Measurements from ENCODE around the gene RGL1.

The RGL1 gene

DNA sequence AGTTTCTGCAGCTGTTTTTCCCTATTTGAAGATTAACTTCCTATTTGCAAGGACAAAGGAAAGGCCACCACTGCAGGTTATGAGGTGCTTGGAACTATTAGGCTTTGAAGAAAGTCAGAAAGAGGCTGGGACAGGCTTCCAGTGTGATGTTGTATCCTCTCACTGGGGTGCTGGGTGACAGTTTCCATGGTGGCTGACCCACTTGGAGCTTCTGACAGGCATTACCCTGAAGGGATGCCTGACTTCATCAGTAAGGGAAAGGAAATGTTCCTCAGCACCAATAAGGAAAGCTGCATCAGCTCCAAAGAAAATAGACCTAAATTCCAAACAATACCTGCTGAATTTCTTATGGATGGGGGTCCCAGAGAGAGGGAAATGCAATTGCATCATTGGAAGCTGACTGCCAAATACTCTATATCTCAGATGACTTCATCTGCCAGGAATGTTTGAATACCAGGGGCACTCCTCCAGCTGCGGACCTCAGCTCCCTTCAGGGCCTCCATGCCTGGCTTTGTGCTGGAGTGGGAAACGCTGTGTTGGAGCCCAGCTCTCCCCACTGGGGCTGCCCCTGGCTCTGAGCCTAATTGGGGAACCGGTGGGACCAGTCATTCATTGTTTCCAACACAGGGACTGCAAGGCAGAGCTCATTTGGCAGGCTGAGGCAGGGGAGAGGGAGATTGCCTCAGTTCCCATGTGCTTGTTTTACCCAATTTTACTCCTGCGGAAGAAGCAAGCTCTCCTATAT, 76.6 kb downstream of the RGL1 start (continued):
- TF ChIP-seq, protein P1, sequence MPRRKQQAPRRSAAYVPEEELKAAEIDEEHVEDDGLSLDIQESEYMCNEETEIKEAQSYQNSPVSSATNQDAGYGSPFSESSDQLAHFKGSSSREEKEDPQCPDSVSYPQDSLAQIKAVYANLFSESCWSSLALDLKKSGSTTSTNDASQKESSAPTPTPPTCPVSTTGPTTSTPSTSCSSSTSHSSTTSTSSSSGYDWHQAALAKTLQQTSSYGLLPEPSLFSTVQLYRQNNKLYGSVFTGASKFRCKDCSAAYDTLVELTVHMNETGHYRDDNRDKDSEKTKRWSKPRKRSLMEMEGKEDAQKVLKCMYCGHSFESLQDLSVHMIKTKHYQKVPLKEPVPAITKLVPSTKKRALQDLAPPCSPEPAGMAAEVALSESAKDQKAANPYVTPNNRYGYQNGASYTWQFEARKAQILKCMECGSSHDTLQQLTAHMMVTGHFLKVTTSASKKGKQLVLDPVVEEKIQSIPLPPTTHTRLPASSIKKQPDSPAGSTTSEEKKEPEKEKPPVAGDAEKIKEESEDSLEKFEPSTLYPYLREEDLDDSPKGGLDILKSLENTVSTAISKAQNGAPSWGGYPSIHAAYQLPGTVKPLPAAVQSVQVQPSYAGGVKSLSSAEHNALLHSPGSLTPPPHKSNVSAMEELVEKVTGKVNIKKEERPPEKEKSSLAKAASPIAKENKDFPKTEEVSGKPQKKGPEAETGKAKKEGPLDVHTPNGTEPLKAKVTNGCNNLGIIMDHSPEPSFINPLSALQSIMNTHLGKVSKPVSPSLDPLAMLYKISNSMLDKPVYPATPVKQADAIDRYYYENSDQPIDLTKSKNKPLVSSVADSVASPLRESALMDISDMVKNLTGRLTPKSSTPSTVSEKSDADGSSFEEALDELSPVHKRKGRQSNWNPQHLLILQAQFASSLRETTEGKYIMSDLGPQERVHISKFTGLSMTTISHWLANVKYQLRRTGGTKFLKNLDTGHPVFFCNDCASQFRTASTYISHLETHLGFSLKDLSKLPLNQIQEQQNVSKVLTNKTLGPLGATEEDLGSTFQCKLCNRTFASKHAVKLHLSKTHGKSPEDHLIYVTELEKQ (tag by site-specific recombination; IDR thresholded peaks at IDR 0.05; ENCODE audit: borderline replicate concordance), result no peak
- no peak for TF ChIP-seq ZNF404 (tag by site-specific recombination; IDR thresholded peaks at IDR 0.05)
- no peak for TF ChIP-seq ZNF548 (tag by site-specific recombination; IDR thresholded peaks at IDR 0.05)
- TF ChIP-seq, protein P2, sequence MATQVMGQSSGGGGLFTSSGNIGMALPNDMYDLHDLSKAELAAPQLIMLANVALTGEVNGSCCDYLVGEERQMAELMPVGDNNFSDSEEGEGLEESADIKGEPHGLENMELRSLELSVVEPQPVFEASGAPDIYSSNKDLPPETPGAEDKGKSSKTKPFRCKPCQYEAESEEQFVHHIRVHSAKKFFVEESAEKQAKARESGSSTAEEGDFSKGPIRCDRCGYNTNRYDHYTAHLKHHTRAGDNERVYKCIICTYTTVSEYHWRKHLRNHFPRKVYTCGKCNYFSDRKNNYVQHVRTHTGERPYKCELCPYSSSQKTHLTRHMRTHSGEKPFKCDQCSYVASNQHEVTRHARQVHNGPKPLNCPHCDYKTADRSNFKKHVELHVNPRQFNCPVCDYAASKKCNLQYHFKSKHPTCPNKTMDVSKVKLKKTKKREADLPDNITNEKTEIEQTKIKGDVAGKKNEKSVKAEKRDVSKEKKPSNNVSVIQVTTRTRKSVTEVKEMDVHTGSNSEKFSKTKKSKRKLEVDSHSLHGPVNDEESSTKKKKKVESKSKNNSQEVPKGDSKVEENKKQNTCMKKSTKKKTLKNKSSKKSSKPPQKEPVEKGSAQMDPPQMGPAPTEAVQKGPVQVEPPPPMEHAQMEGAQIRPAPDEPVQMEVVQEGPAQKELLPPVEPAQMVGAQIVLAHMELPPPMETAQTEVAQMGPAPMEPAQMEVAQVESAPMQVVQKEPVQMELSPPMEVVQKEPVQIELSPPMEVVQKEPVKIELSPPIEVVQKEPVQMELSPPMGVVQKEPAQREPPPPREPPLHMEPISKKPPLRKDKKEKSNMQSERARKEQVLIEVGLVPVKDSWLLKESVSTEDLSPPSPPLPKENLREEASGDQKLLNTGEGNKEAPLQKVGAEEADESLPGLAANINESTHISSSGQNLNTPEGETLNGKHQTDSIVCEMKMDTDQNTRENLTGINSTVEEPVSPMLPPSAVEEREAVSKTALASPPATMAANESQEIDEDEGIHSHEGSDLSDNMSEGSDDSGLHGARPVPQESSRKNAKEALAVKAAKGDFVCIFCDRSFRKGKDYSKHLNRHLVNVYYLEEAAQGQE (tag by site-specific recombination; IDR thresholded peaks at IDR 0.05), result no peak
- TF ChIP-seq ZNF600 (tag by site-specific recombination; IDR thresholded peaks at IDR 0.05), result peak; percentile 99
- TF ChIP-seq, protein P3, sequence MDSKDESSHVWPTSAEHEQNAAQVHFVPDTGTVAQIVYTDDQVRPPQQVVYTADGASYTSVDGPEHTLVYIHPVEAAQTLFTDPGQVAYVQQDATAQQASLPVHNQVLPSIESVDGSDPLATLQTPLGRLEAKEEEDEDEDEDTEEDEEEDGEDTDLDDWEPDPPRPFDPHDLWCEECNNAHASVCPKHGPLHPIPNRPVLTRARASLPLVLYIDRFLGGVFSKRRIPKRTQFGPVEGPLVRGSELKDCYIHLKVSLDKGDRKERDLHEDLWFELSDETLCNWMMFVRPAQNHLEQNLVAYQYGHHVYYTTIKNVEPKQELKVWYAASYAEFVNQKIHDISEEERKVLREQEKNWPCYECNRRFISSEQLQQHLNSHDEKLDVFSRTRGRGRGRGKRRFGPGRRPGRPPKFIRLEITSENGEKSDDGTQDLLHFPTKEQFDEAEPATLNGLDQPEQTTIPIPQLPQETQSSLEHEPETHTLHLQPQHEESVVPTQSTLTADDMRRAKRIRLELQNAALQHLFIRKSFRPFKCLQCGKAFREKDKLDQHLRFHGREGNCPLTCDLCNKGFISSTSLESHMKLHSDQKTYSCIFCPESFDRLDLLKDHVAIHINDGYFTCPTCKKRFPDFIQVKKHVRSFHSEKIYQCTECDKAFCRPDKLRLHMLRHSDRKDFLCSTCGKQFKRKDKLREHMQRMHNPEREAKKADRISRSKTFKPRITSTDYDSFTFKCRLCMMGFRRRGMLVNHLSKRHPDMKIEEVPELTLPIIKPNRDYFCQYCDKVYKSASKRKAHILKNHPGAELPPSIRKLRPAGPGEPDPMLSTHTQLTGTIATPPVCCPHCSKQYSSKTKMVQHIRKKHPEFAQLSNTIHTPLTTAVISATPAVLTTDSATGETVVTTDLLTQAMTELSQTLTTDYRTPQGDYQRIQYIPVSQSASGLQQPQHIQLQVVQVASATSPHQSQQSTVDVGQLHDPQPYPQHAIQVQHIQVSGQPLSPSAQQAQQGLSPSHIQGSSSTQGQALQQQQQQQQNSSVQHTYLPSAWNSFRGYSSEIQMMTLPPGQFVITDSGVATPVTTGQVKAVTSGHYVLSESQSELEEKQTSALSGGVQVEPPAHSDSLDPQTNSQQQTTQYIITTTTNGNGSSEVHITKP (tag by site-specific recombination; IDR thresholded peaks at IDR 0.05), result peak; percentile 86
- peak; percentile 50; the same call in 1 of the 2 replicates for TF ChIP-seq ZNF561 (tag by site-specific recombination; IDR thresholded peaks at IDR 0.05; ENCODE audit: borderline replicate concordance)
- TF ChIP-seq ZNF335 (tag by site-specific recombination; conservative IDR thresholded peaks at IDR 0.05), result peak; percentile 53; the same call in 1 of the 2 replicates
- TF ChIP-seq ZNF571 (tag by site-specific recombination; IDR thresholded peaks at IDR 0.05), result no peak
- no peak for TF ChIP-seq ZNF37A (tag by site-specific recombination; IDR thresholded peaks at IDR 0.05)
- TF ChIP-seq OSR2 (tag by site-specific recombination; IDR thresholded peaks at IDR 0.05), result no peak; the same call in 1 of the 2 replicates
- TF ChIP-seq, protein P4, sequence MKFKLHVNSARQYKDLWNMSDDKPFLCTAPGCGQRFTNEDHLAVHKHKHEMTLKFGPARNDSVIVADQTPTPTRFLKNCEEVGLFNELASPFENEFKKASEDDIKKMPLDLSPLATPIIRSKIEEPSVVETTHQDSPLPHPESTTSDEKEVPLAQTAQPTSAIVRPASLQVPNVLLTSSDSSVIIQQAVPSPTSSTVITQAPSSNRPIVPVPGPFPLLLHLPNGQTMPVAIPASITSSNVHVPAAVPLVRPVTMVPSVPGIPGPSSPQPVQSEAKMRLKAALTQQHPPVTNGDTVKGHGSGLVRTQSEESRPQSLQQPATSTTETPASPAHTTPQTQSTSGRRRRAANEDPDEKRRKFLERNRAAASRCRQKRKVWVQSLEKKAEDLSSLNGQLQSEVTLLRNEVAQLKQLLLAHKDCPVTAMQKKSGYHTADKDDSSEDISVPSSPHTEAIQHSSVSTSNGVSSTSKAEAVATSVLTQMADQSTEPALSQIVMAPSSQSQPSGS (tag by site-specific recombination; IDR thresholded peaks at IDR 0.05; ENCODE audit: low read depth), result peak; percentile 36; the same call in 1 of the 2 replicates
- no peak for TF ChIP-seq REPIN1 (tag by site-specific recombination; IDR thresholded peaks at IDR 0.05; ENCODE audit: low read depth)
- TF ChIP-seq ZNF354C (tag by site-specific recombination; IDR thresholded peaks at IDR 0.05; ENCODE audit: borderline replicate concordance, low read depth), result no peak
- no peak for TF ChIP-seq ZNF623 (tag by site-specific recombination; IDR thresholded peaks at IDR 0.05)
- TF ChIP-seq, protein P5, sequence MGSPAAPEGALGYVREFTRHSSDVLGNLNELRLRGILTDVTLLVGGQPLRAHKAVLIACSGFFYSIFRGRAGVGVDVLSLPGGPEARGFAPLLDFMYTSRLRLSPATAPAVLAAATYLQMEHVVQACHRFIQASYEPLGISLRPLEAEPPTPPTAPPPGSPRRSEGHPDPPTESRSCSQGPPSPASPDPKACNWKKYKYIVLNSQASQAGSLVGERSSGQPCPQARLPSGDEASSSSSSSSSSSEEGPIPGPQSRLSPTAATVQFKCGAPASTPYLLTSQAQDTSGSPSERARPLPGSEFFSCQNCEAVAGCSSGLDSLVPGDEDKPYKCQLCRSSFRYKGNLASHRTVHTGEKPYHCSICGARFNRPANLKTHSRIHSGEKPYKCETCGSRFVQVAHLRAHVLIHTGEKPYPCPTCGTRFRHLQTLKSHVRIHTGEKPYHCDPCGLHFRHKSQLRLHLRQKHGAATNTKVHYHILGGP (tag by site-specific recombination; IDR thresholded peaks at IDR 0.05), result no peak
- peak; percentile 30; the same call in 1 of the 2 replicates for TF ChIP-seq GLIS2 (tag by site-specific recombination; IDR thresholded peaks at IDR 0.05)
- peak; percentile 78 for TF ChIP-seq ZNF24 (tag by site-specific recombination; IDR thresholded peaks at IDR 0.05)
- TF ChIP-seq, protein P6, sequence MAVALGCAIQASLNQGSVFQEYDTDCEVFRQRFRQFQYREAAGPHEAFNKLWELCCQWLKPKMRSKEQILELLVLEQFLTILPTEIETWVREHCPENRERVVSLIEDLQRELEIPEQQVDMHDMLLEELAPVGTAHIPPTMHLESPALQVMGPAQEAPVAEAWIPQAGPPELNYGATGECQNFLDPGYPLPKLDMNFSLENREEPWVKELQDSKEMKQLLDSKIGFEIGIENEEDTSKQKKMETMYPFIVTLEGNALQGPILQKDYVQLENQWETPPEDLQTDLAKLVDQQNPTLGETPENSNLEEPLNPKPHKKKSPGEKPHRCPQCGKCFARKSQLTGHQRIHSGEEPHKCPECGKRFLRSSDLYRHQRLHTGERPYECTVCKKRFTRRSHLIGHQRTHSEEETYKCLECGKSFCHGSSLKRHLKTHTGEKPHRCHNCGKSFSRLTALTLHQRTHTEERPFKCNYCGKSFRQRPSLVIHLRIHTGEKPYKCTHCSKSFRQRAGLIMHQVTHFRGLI (tag by site-specific recombination; IDR thresholded peaks at IDR 0.05), result no peak
- TF ChIP-seq ZNF792 (tag by site-specific recombination; IDR thresholded peaks at IDR 0.05), result no peak
- TF ChIP-seq ZFP41 (tag by site-specific recombination; IDR thresholded peaks at IDR 0.05; ENCODE audit: borderline replicate concordance), result no peak
- TF ChIP-seq, protein P7, sequence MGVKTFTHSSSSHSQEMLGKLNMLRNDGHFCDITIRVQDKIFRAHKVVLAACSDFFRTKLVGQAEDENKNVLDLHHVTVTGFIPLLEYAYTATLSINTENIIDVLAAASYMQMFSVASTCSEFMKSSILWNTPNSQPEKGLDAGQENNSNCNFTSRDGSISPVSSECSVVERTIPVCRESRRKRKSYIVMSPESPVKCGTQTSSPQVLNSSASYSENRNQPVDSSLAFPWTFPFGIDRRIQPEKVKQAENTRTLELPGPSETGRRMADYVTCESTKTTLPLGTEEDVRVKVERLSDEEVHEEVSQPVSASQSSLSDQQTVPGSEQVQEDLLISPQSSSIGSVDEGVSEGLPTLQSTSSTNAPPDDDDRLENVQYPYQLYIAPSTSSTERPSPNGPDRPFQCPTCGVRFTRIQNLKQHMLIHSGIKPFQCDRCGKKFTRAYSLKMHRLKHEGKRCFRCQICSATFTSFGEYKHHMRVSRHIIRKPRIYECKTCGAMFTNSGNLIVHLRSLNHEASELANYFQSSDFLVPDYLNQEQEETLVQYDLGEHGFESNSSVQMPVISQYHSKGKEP (tag by site-specific recombination; IDR thresholded peaks at IDR 0.05), result no peak
